ENCODE data around the gene TBC1D10A. TPM values are rescaled to one million over a fixed set of nuclear protein-coding genes. Genes with fewer than 3 reads are reported as not detected.
A peak's percentile ranks its signal among the peaks of the same experiment; 100 is the strongest.

TBC1D10A gene
- polyA plus RNA-seq, 3 donors from 2014 or later, result 46.2 to 59.9 (median 49.2) TPM

- Mint-ChIP-seq H3K36me3 (no peaks in the 10 kb centered on the region), H3K9me3 (no peaks in the 10 kb centered on the region), H3K4me1 (peaks cover 15 to 26% of the 10 kb centered on the region in 2 donors), H3K27ac (no peak overlapping the region), H3K4me3 (no peak overlapping the region), H3K27me3 (ENCODE audit: low read depth in 3 of 3) (peaks cover 0 to 1% (median 0%) of the 10 kb centered on the region in 3 donors)
- DNase-seq, result no peak
Measured at GRCh38 chr22:30279932-30280331, 46.8 kb downstream of the TBC1D10A start.

- DNase-seq, result no peak
- no peaks in the 10 kb centered on the region for H3K9me3 Mint-ChIP-seq
- H3K27me3 Mint-ChIP-seq (ENCODE audit: low read depth in 3 of 3), result peaks cover 0 to 2% (median 1%) of the 10 kb centered on the region in 3 donors
- H3K27ac Mint-ChIP-seq, result no peak overlapping the region
- no peak overlapping the region for H3K4me3 Mint-ChIP-seq
- H3K4me1 Mint-ChIP-seq, result peaks cover 15 to 28% of the 10 kb centered on the region in 2 donors
- no peaks in the 10 kb centered on the region for H3K36me3 Mint-ChIP-seq
Measured at GRCh38 chr22:30279046-30279788, 47.5 kb downstream of the TBC1D10A start.

GRCh38 chr22:30277547-30278344 lies 49.0 kb downstream of the TBC1D10A start:
- no peak overlapping the region for H3K27ac Mint-ChIP-seq
- H3K4me1 Mint-ChIP-seq, result peaks cover 15 to 28% of the 10 kb centered on the region in 2 donors
- no peak for DNase-seq
- no peak overlapping the region for H3K4me3 Mint-ChIP-seq
- peaks cover 0 to 2% (median 1%) of the 10 kb centered on the region in 3 donors for H3K27me3 Mint-ChIP-seq (ENCODE audit: low read depth in 3 of 3)
- H3K36me3 Mint-ChIP-seq, result no peaks in the 10 kb centered on the region
- no peaks in the 10 kb centered on the region for H3K9me3 Mint-ChIP-seq

- DNase-seq, result no peak
- H3K9me3 Mint-ChIP-seq, result no peaks in the 10 kb centered on the region
- no peaks in the 10 kb centered on the region for H3K36me3 Mint-ChIP-seq
- H3K4me1 Mint-ChIP-seq, result peaks cover 15 to 28% of the 10 kb centered on the region in 2 donors
- peak overlapping the region in 1 of 6 donors; percentile 58 for H3K27ac Mint-ChIP-seq
- H3K4me3 Mint-ChIP-seq, result peak overlapping the region in 1 of 5 donors; percentile 17
- peaks cover 0 to 2% (median 1%) of the 10 kb centered on the region in 3 donors for H3K27me3 Mint-ChIP-seq (ENCODE audit: low read depth in 3 of 3)
Measured at GRCh38 chr22:30276039-30276438, 50.7 kb downstream of the TBC1D10A start.

GRCh38 chr22:30275625-30276024 lies 51.1 kb downstream of the TBC1D10A start:
- no peaks in the 10 kb centered on the region for H3K9me3 Mint-ChIP-seq
- H3K36me3 Mint-ChIP-seq, result peaks cover 0 to 1% (median 0%) of the 10 kb centered on the region in 3 donors
- DNase-seq, result no peak
- peak overlapping the region in 1 of 5 donors; percentile 17 for H3K4me3 Mint-ChIP-seq
- H3K27me3 Mint-ChIP-seq (ENCODE audit: low read depth in 3 of 3), result peaks cover 0 to 2% (median 1%) of the 10 kb centered on the region in 3 donors
- peaks cover 15 to 28% of the 10 kb centered on the region in 2 donors for H3K4me1 Mint-ChIP-seq
- peak overlapping the region in 1 of 6 donors; percentile 58 for H3K27ac Mint-ChIP-seq

- H3K27me3 Mint-ChIP-seq (ENCODE audit: low read depth in 3 of 3), result peaks cover 0 to 2% (median 1%) of the 10 kb centered on the region in 3 donors
- H3K4me1 Mint-ChIP-seq, result peaks cover 11 to 23% of the 10 kb centered on the region in 2 donors
- H3K4me3 Mint-ChIP-seq, result no peak overlapping the region
Measured at GRCh38 chr22:30274437-30274812, 52.3 kb downstream of the TBC1D10A start.

GRCh38 chr22:30273711-30274436 lies 52.9 kb downstream of the TBC1D10A start:
- H3K4me1 Mint-ChIP-seq, result peaks cover 9 to 23% of the 10 kb centered on the region in 2 donors

More at GRCh38 chr22:30274437-30274812, 52.3 kb downstream of the TBC1D10A start:
- peaks cover 0 to 3% (median 0%) of the 10 kb centered on the region in 3 donors for H3K36me3 Mint-ChIP-seq
- no peak for DNase-seq
- no peaks in the 10 kb centered on the region for H3K9me3 Mint-ChIP-seq
- peak overlapping the region in 1 of 6 donors; percentile 56 for H3K27ac Mint-ChIP-seq

GRCh38 chr22:30272781-30273601 lies 53.8 kb downstream of the TBC1D10A start:
- Mint-ChIP-seq H3K4me3 (no peak overlapping the region), H3K36me3 (peaks cover 0 to 3% (median 0%) of the 10 kb centered on the region in 3 donors), H3K9me3 (no peaks in the 10 kb centered on the region), H3K27ac (peak overlapping the region in 5 of 6 donors; percentile 9 to 46 (median 27)), H3K27me3 (ENCODE audit: low read depth in 3 of 3) (peaks cover 1 to 2% (median 2%) of the 10 kb centered on the region in 3 donors), H3K4me1 (peaks cover 17 to 32% of the 10 kb centered on the region in 2 donors)
- no peak for DNase-seq

More at GRCh38 chr22:30273711-30274436, 52.9 kb downstream of the TBC1D10A start:
- Mint-ChIP-seq H3K4me3 (no peak overlapping the region), H3K9me3 (no peaks in the 10 kb centered on the region), H3K27me3 (ENCODE audit: low read depth in 3 of 3) (peaks cover 0 to 2% (median 1%) of the 10 kb centered on the region in 3 donors), H3K27ac (peak overlapping the region in 1 of 6 donors; percentile 45), H3K36me3 (peaks cover 0 to 3% (median 0%) of the 10 kb centered on the region in 3 donors)
- no peak for DNase-seq

- Mint-ChIP-seq H3K9me3 (no peaks in the 10 kb centered on the region), H3K36me3 (peaks cover 0 to 3% (median 0%) of the 10 kb centered on the region in 3 donors), H3K27ac (peak overlapping the region in 2 of 6 donors; percentile 46 to 48), H3K27me3 (ENCODE audit: low read depth in 3 of 3) (peaks cover 9 to 14% (median 11%) of the 10 kb centered on the region in 3 donors), H3K4me3 (no peak overlapping the region), H3K4me1 (peaks cover 30 to 43% of the 10 kb centered on the region in 2 donors)
- no peak for DNase-seq
Measured at GRCh38 chr22:30270832-30271231, 55.9 kb downstream of the TBC1D10A start.

- no peaks in the 10 kb centered on the region for H3K9me3 Mint-ChIP-seq
- H3K4me3 Mint-ChIP-seq, result peak overlapping the region; percentile 49 to 93 (median 66)
- peak overlapping the region; percentile 96 to 100 (median 99) for H3K27ac Mint-ChIP-seq
- H3K27me3 Mint-ChIP-seq (ENCODE audit: low read depth in 3 of 3), result peaks cover 9 to 14% (median 12%) of the 10 kb centered on the region in 3 donors
- H3K4me1 Mint-ChIP-seq, result peaks cover 41 to 45% of the 10 kb centered on the region in 2 donors
- no peak for DNase-seq
- H3K36me3 Mint-ChIP-seq, result peaks cover 0 to 3% (median 1%) of the 10 kb centered on the region in 3 donors
Measured at GRCh38 chr22:30268331-30268730, 58.4 kb downstream of the TBC1D10A start.

GRCh38 chr22:30267382-30268302 lies 59.1 kb downstream of the TBC1D10A start:
- Mint-ChIP-seq H3K36me3 (peaks cover 0 to 3% (median 3%) of the 10 kb centered on the region in 3 donors), H3K27ac (peak overlapping the region; percentile 96 to 100 (median 99)), H3K4me3 (peak overlapping the region; percentile 92 to 95 (median 93)), H3K27me3 (ENCODE audit: low read depth in 3 of 3) (peaks cover 9 to 14% (median 12%) of the 10 kb centered on the region in 3 donors), H3K4me1 (peaks cover 47 to 52% of the 10 kb centered on the region in 2 donors), H3K9me3 (no peaks in the 10 kb centered on the region)
- peak; percentile 54 to 63 (median 56) for DNase-seq

All from immature natural killer cell (primary cell).